Activated CD8-positive, alpha-beta memory T cell treated with anti-CD3 and anti-CD28 coated beads, Interleukin-2, amount 50 U/mL, for 1 hour (primary cell): ENCODE results near the gene EMC7.

Experiments
- DNase-seq: peaks from one replicate; pipeline ENCODE4 v3.0.0-alpha.2; 2020; ENCODE audit errors: extremely low read depth

The EMC7 gene

DNA sequence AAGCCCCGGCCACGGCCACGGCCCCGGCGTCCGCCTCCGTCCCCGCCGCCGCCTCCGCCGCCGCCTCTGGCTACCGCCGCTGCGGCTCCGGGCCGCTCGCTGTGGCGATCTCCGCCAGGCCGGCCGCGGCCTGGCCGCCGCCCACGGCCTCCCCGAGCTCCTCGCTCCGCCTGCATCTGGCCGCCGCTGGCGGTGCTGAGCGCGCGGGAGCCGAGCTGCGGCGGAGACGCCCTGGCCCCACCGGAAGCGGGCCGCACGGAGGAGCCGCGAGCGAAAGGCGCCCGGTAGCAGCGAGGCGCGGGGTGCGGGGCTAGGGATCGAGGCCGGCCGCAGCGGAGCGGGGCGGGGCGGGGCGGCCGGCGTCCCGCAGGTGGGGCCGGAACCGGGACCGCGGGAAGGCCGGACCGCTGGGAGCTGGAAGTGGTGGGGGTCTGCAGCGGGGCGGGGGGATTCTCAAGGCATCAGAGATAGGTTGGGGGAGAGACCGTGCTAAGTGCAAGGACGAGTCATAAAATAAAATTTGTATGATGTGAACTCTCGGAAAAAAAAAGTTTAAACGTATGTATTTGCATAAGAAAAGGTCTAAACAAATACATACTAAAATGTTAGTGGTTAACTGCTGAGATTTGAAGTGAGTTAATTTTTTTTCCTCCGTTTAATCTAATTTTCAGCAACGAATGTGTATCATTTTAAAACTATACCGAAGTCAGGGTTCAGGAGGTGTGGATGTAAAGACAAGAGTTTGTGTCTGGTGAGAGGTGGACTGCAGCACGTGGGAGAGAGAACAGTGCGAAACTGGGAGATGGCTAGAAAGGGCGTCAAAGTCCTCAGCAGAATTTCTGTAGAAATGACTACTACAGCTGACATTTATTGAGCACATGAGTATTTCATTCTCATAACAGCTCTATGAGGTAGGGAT lies 62.5 kb downstream of the EMC7 start, which contains the start of gene AVEN:
Gene AVEN, minus strand, starts transcription at position 334 of the 919 bp plus-strand sequence. Its CDS starts 158 bp downstream, at position 176.
- no peak for DNase-seq

GRCh38 chr15:34038023-34038870 lies 63.4 kb downstream of the EMC7 start:
- no peak for DNase-seq
